HG03175 (cell line): ENCODE measurements around the gene PARN.
"Not testable (repeated sequence)": the region's sequence is repeated elsewhere in the genome, so short reads cannot be mapped to it uniquely, and the experiment has no call there.

Source experiments
- ATAC-seq: cut with Tn5 transposase; IDR thresholded peaks from one replicate; pipeline ENCODE4 v1.9.1; 2021; ENCODE audit warnings: mild to moderate bottlenecking, moderate library complexity; ENCODE audit not compliant: unreplicated experiment

The PARN gene

DNA sequence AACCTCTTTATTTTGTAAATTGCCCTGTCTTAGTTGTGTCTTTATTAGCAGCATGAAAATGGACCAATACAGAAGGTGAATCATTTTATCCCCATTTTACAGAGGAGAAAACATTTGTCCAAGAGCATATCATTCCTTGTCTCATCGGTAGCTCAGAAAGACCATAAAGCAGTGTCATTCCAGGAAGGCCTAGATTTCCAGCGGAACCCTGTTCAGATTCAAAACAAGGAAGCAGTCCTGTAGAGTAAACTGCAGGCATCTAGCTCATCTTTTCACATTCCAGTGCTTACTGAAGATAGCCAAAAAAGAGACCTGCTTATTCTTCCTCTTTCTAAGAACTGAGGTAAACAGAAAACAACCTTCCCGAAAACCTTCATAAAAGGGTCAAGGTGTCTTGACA is 54.0 kb downstream of the PARN start:
- ATAC-seq: no peak

DNA sequence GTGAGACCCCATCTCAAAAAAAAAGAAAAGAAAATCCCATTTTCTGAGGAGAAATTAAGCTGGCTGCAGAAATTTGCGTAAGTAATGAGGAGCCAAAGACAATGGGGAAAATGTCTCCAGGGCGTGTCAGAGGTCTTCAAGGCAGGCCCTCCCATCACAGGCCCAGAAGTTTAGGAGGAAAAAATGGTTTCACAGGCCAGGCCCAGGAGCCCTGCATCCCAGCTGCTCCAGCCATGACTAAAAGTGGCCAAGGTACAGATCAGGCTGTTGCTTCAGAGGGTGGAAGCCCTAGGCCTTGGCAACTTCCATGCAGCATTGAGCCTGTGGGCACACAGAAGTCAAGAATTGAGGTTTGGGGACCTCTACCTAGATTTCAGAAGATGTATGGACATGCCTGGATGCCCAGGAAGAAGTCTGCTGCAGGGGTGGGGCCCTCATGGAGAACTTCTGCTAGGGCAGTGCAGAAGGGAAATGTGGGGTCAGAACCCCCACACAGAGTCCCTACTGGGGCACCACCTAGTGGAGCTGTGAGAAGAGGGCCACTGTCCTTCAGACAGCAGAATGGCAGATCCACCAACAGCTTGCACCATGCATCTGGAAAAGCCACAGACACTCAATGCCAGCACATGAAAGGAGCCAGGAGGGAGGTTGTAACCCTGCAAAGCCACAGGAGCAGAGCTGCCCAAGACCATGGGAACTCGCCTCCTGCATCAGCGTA is 55.2 kb downstream of the PARN start:
- ATAC-seq: not testable (repeated sequence)

DNA sequence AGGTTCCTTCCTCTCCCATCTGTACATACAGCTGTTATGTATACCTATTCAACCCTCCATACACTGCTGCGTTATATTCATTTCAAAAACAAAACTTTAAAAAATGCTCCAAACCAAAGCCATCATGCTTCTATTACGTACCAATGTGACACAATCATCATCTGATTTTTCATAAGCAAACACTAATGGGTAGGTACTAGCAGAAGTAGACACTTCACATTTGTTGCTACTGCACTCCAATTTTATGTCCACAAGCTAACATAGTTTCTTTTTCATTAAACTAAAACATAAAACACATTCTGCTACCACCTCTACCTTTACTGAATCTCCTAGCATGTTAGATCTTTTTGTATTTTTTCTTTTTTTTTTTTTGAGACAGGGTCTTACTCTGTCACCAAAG is 57.5 kb downstream of the PARN start:
- ATAC-seq: no peak

DNA sequence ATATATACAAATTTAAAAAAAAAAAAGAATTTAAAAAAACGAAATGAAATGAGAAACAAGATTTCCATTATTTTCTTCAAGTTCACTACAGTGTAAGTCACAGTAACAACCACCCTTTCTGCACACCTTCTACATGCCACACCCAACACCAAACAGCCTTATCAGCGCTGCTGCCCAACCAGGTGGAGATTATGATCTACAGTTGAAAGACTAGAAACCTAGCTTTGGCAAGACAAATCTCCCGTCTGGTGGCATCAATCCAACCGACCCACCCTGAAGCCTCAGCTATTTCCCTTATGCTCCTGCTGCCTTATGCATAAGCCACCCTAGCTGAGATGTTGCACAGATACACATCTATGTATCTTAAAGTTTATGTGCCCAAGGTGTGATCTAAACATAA is 60.8 kb downstream of the PARN start:
- ATAC-seq: no peak

DNA sequence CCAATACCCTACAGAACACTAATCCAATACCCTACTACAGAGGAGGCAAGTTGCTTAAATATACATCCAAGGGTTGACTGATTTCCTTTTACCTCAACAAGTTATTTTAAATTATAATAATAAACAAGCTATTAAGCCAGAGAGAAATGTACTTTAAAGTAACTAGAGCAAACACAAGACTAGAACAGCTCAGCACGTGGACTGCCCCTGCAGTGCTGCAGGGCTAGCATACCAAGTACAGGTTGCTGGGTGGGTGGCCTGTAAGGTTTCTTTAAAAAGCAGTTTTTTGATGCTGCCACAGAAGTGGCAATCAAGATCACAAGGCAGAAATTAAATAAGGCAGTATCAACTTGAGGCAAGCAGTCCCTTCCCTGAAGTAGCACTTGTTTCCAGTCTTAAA is 63.5 kb downstream of the PARN start:
- no peak for ATAC-seq

- ATAC-seq: no peak
Measured at GRCh38 chr16:14565688-14566025, 64.4 kb downstream of the PARN start.

- ATAC-seq: no peak
Measured at GRCh38 chr16:14564861-14565687, 65.0 kb downstream of the PARN start.

DNA sequence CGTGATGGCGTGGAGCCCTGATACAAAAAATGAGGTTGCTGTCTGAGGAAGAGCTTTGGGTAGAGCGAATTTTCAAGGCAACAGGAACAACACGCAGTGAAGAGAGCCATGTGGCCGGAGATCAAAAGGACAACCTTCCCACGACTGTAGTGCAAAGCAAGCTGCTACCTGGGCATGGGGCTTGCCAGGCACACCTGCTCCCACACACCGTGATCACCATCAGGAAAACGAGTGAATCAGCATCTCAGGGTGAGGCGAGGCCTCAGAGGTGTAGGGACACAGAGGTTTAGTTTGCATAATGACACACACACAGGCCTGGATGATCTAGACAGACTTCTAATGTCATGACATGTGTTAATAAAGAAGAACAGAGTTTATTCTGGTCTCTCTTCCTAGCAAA is 65.7 kb downstream of the PARN start:
- no peak for ATAC-seq

DNA sequence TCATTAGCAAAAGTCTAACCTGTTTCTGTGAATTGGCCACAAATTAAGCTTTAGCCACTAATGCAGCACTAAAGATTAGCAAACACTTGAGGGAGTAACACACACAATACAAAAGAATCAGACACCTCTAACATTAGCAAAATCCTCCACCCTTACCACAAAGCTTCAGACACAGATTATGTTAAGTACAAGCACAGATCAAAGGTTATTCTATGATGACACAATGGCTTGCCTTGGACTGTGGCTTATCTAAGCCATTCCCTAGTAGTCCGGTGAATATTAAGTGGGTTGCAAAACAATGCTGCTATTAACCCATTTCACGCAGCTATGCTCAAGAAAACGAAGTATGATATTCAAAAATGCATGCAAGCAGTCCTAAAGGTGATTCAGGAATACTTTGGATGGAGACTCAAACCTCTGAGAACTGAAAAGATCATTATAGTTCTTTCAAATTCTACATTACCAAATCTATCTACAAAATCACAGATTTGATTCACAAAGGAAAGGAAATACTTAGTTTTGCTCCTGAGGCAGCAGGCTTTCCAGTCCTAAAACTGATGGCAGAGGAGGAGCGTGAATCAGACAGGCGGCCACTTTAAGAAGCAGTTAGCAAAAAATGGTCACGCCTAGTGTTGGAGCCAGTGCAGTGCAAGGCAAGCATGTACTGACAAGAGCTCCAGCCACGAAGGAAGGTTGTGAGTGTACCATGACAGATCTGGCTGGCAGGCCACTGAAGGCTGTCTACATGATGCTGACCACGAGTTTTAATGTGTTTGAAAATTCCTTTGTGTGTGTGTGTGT is 67.2 kb downstream of the PARN start:
- no peak for ATAC-seq

DNA sequence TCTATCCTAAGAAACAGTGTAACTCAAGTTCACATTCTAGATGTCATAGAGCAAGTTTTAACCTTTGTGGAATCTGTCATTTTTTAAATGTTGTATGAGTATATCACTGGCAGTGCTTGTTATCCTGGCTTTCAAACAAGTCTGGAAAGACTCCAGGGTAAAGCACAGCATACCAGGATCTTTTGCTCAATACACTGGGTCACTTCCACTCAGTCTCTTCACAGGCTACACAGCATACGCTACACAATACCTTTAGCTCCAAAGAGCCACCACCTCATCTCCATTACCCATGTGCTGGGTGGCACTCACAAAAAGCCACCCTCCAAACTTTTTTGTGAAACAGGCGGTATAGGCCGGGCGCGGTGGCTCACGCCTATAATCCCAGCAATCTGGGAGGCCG is 69.5 kb downstream of the PARN start:
- ATAC-seq: no peak

GRCh38 chr16:14559809-14560241 is 70.2 kb downstream of the PARN start:
- no peak for ATAC-seq

GRCh38 chr16:14553447-14553846 is 76.6 kb downstream of the PARN start:
- ATAC-seq: no peak

DNA sequence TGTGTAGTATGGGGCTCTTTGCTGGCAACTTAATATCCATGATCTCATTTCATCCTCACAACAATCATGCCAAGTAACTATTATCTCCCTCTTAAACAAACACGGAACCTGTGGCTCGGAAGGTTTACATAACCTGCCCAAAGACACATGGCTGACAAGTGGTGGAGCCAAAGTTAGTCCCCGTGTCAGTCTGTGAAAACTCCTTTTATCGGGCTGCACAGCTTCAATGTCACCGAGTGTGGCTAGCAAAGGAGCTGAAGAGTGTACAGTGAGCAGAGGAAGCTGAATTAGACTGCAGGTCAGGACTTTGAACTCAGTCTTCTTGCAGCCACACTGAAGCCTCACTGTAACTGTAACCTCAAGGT is 80.3 kb downstream of the PARN start:
- ATAC-seq: no peak

- no peak for ATAC-seq
Measured at GRCh38 chr16:14548933-14549788, 80.9 kb downstream of the PARN start.

GRCh38 chr16:14545346-14545884 is 84.6 kb downstream of the PARN start:
- no peak for ATAC-seq

- not testable (repeated sequence) for ATAC-seq
Measured at GRCh38 chr16:14544846-14545245, 85.2 kb downstream of the PARN start.

DNA sequence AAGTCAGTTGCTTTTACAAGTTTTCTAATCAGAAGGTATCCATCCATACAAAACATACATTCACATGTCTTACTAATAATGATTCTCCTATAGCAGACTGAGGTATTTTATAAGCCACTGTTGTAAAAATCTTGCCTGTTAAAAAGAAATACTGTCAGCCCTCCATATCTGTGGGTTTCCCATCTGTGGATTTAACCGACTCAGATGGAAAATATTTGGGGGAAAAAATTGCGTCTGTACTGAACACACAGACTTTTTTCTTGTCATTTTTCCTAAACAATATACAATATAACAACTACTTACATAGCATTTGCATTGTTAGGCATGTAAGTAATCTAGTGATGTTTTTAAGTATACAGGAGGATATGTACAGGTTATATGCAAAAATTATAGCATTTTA is 90.4 kb downstream of the PARN start:
- no peak for ATAC-seq

DNA sequence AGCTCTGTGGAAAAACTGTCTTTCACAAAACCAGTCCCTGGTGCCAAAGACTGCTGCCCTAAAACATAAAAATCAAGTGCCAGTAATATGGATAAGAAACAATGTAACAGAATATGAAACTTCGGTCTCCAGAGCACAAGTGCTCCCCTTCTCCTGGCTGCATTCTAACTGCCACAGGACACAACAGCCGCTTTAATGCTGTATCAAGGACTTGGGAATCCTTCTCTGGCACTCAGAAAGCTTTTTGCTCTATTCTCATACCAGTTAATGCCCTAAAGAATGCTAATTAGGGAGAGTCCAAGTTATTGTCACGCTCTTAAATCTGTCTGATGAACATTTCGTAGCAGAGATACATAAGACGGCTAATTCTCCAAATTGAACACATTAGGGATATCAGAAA is 90.9 kb downstream of the PARN start:
- ATAC-seq: no peak

GRCh38 chr16:14538604-14539003 is 91.5 kb downstream of the PARN start:
- ATAC-seq: no peak

DNA sequence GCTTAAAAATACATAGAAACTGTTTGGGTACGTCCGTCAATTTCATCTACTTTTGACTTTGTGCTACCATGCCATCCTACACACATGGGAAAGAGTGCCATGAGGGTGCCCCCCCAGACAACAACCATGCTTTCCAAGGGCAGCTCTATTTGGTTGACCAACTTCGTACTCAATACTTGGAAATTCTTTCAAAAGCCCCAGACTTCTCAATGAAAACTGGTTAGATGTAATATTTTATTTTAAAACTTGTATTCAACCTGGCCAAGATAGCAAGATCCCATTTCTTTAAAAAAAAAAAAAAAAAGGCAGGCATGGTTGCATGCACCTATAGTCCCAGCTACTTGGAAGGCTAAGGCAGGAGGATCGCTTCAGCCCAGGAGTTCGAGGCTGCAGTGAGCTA is 98.4 kb downstream of the PARN start:
- ATAC-seq: no peak

- ATAC-seq: no peak
Measured at GRCh38 chr16:14531101-14531500, 99.0 kb downstream of the PARN start.
